Neural progenitor cell (in vitro differentiated cells): ENCODE results near the gene RAPGEF5. TPM values are rescaled to one million over a fixed set of nuclear protein-coding genes. Genes with fewer than 3 reads are reported as not detected.
A peak's percentile ranks its signal among the peaks of the same experiment; 100 is the strongest.

Source experiments
- DNase-seq: peaks from one replicate; pipeline ENCODE4 v3.0.0-alpha.2; 2016; ENCODE audit warnings: low spot score
- H2AFZ ChIP-seq: fragments of 200-600 bp; sonication (generic); replicated peaks from 2 replicates; pipeline ENCODE4 v1.6.1; 2016; ENCODE audit warnings: antibody characterized with exemption
- H3F3A ChIP-seq: fragments of 200-600 bp; sonication (generic); 2 replicates; pipeline ENCODE4 v1.6.1; 2016; ENCODE audit warnings: antibody characterized with exemption, low read depth
- H3K27ac ChIP-seq: fragments of 200-600 bp; sonication (generic); 2 replicates; pipeline ENCODE4 v1.5.1; 2016; ENCODE audit warnings: mild to moderate bottlenecking
- H3K27me3 ChIP-seq: fragments of 200-600 bp; sonication (generic); 2 replicates; pipeline ENCODE4 v1.6.1; 2016; ENCODE audit warnings: mild to moderate bottlenecking, moderate library complexity
- H3K36me3 ChIP-seq: fragments of 200-600 bp; sonication (generic); 2 replicates; pipeline ENCODE4 v1.5.1; 2016
- H3K4me1 ChIP-seq: fragments of 200-600 bp; sonication (generic); 2 replicates; pipeline ENCODE4 v1.6.1; 2016; ENCODE audit warnings: mixed run types
- H3K4me2 ChIP-seq: fragments of 200-600 bp; sonication (generic); 2 replicates; pipeline ENCODE4 v1.6.1; 2016
- H3K4me3 ChIP-seq: fragments of 200-600 bp; sonication (generic); 2 replicates; pipeline ENCODE4 v1.5.1; 2016
- H3K79me2 ChIP-seq: fragments of 200-600 bp; sonication (generic); 2 replicates; pipeline ENCODE4 v1.6.1; 2016; ENCODE audit warnings: low read depth
- H3K9ac ChIP-seq: fragments of 200-600 bp; sonication (generic); 2 replicates; pipeline ENCODE4 v1.6.1; 2016
- H3K9me3 ChIP-seq: fragments of 200-600 bp; sonication (generic); 2 replicates; pipeline ENCODE4 v1.5.1; 2016; ENCODE audit warnings: low read depth
- H4K20me1 ChIP-seq: fragments of 200-600 bp; sonication (generic); 2 replicates; pipeline ENCODE4 v1.6.1; 2016; ENCODE audit warnings: low read depth
- H3K27ac Mint-ChIP-seq: 3 replicates; pipeline ENCODE4 v1.8.0; 2021; ENCODE audit warnings: mixed read lengths
- H3K27me3 Mint-ChIP-seq: 2 replicates; pipeline ENCODE4 v1.8.0; 2022; ENCODE audit warnings: low read depth, mild to moderate bottlenecking, inconsistent platforms, moderate library complexity, mixed read lengths; ENCODE audit not compliant: insufficient read depth
- H3K36me3 Mint-ChIP-seq: 3 replicates; pipeline ENCODE4 v1.8.0; 2021; ENCODE audit warnings: mixed read lengths
- H3K4me1 Mint-ChIP-seq: 3 replicates; pipeline ENCODE4 v1.8.0; 2021; ENCODE audit warnings: mixed read lengths
- H3K4me3 Mint-ChIP-seq: 3 replicates; pipeline ENCODE4 v1.8.0; 2021; ENCODE audit warnings: mild to moderate bottlenecking, moderate library complexity, mixed read lengths
- H3K9me3 Mint-ChIP-seq: 3 replicates; pipeline ENCODE4 v1.8.0; 2020; ENCODE audit warnings: mixed read lengths
- CTCF ChIP-seq: fragments of 200-600 bp; sonication (generic); IDR thresholded peaks from 2 replicates; pipeline ENCODE4 v1.5.1; 2017; ENCODE audit warnings: antibody characterized with exemption, mild to moderate bottlenecking
- EZH2 ChIP-seq: fragments of 200-600 bp; sonication (generic); IDR thresholded peaks from 2 replicates; pipeline ENCODE4 v1.6.1; 2017; ENCODE audit warnings: antibody characterized with exemption, mild to moderate bottlenecking, moderate library complexity
- EZH2phosphoT487 ChIP-seq: fragments of 200-600 bp; sonication (generic); IDR thresholded peaks from 2 replicates; pipeline ENCODE4 v1.6.1; 2017; ENCODE audit warnings: antibody characterized with exemption
- total RNA-seq: library from RNA; depleted of rRNA; stranded (reverse); fragments of >200 nt; gene quantifications from 2 replicates; pipeline ENCODE4 v1.2.3, GENCODE V29; 2015; ENCODE audit warnings: low replicate concordance

Gene RAPGEF5
- total RNA-seq, 1 donor from 2014 or later, result 5.7 TPM

- TF ChIP-seq EZH2, result no peak
- TF ChIP-seq EZH2phosphoT487, result no peak
- no peak for TF ChIP-seq CTCF
- Mint-ChIP-seq H3K9me3 (no peaks in the 10 kb centered on the region), H3K27ac (no peak overlapping the region), H3K36me3 (no peaks in the 10 kb centered on the region), H3K4me3 (no peak overlapping the region), H3K4me1 (peaks cover 5% of the 10 kb centered on the region), H3K27me3 (no peaks in the 10 kb centered on the region)
- no peaks in the 10 kb centered on the region for H3K4me1 ChIP-seq
- H3K9me3 ChIP-seq, result no peaks in the 10 kb centered on the region
- H3K4me2 ChIP-seq, result no peak overlapping the region
- peak overlapping the region; percentile 3 for H2AFZ ChIP-seq
- no peak overlapping the region for H3K4me3 ChIP-seq
- no peaks in the 10 kb centered on the region for H3K79me2 ChIP-seq
- H4K20me1 ChIP-seq, result no peaks in the 10 kb centered on the region
- no peaks in the 10 kb centered on the region for H3K36me3 ChIP-seq
- H3K27me3 ChIP-seq, result no peaks in the 10 kb centered on the region
- H3K9ac ChIP-seq, result no peak overlapping the region
- H3K27ac ChIP-seq, result no peak overlapping the region
- DNase-seq, result no peak
- no peaks in the 10 kb centered on the region for H3F3A ChIP-seq
These were observed 16.4 kb upstream of the RAPGEF5 start for GRCh38 chr7:22373388-22373787.

- H4K20me1 ChIP-seq, result no peaks in the 10 kb centered on the region
- H3K9me3 Mint-ChIP-seq, result no peaks in the 10 kb centered on the region
- no peak overlapping the region for H3K27ac Mint-ChIP-seq
- no peaks in the 10 kb centered on the region for H3K27me3 Mint-ChIP-seq
- no peak overlapping the region for H3K4me3 ChIP-seq
- no peaks in the 10 kb centered on the region for H3K36me3 Mint-ChIP-seq
- H3K27me3 ChIP-seq, result no peaks in the 10 kb centered on the region
- H3K79me2 ChIP-seq, result no peaks in the 10 kb centered on the region
- no peak overlapping the region for H3K4me3 Mint-ChIP-seq
- H3K27ac ChIP-seq, result no peak overlapping the region
- no peaks in the 10 kb centered on the region for H3K9me3 ChIP-seq
- no peak for DNase-seq
- no peak overlapping the region for H3K9ac ChIP-seq
- TF ChIP-seq EZH2phosphoT487 (no peak), CTCF (no peak), EZH2 (no peak)
- no peaks in the 10 kb centered on the region for H3F3A ChIP-seq
- H3K4me1 ChIP-seq, result no peaks in the 10 kb centered on the region
- peaks cover 3% of the 10 kb centered on the region for H3K4me1 Mint-ChIP-seq
- H3K36me3 ChIP-seq, result no peaks in the 10 kb centered on the region
- H2AFZ ChIP-seq, result no peak overlapping the region
- H3K4me2 ChIP-seq, result no peak overlapping the region
These were observed 15.9 kb upstream of the RAPGEF5 start for GRCh38 chr7:22372863-22373262.

- H3K27me3 ChIP-seq, result no peaks in the 10 kb centered on the region
- H3K4me1 ChIP-seq, result no peaks in the 10 kb centered on the region
- Mint-ChIP-seq H3K27me3 (no peaks in the 10 kb centered on the region), H3K9me3 (no peaks in the 10 kb centered on the region), H3K27ac (no peak overlapping the region), H3K4me1 (no peaks in the 10 kb centered on the region), H3K36me3 (no peaks in the 10 kb centered on the region), H3K4me3 (no peak overlapping the region)
- no peak for TF ChIP-seq EZH2
- TF ChIP-seq CTCF, result no peak
- TF ChIP-seq EZH2phosphoT487, result no peak
- no peaks in the 10 kb centered on the region for H4K20me1 ChIP-seq
- H3K27ac ChIP-seq, result no peak overlapping the region
- H3K79me2 ChIP-seq, result no peaks in the 10 kb centered on the region
- H3K36me3 ChIP-seq, result no peaks in the 10 kb centered on the region
- H3F3A ChIP-seq, result no peaks in the 10 kb centered on the region
- no peak overlapping the region for H3K4me3 ChIP-seq
- no peak overlapping the region for H3K9ac ChIP-seq
- no peak for DNase-seq
- no peak overlapping the region for H2AFZ ChIP-seq
- H3K9me3 ChIP-seq, result no peaks in the 10 kb centered on the region
- H3K4me2 ChIP-seq, result no peak overlapping the region
These were observed 14.9 kb upstream of the RAPGEF5 start for GRCh38 chr7:22371878-22372277.

GRCh38 chr7:22364900-22365299, 7.9 kb upstream of the RAPGEF5 start:
- H3K9ac ChIP-seq, result no peak overlapping the region
- Mint-ChIP-seq H3K4me3 (no peak overlapping the region), H3K27ac (no peak overlapping the region), H3K4me1 (peaks cover 4% of the 10 kb centered on the region), H3K36me3 (no peaks in the 10 kb centered on the region), H3K27me3 (no peaks in the 10 kb centered on the region), H3K9me3 (no peaks in the 10 kb centered on the region)
- H3K27me3 ChIP-seq, result no peaks in the 10 kb centered on the region
- no peak overlapping the region for H2AFZ ChIP-seq
- H3K4me2 ChIP-seq, result no peak overlapping the region
- no peaks in the 10 kb centered on the region for H3F3A ChIP-seq
- no peaks in the 10 kb centered on the region for H4K20me1 ChIP-seq
- H3K9me3 ChIP-seq, result no peaks in the 10 kb centered on the region
- H3K4me3 ChIP-seq, result no peak overlapping the region
- no peak for DNase-seq
- no peak for TF ChIP-seq CTCF
- no peak for TF ChIP-seq EZH2
- no peak for TF ChIP-seq EZH2phosphoT487
- H3K4me1 ChIP-seq, result no peaks in the 10 kb centered on the region
- no peaks in the 10 kb centered on the region for H3K36me3 ChIP-seq
- no peaks in the 10 kb centered on the region for H3K79me2 ChIP-seq
- no peak overlapping the region for H3K27ac ChIP-seq
